Activated CD4-positive, alpha-beta T cell treated with anti-CD3 and anti-CD28 coated beads, Interleukin-2, amount 10 ng/mL, durations not matched to agents 7 days and 5 days (primary cell): ENCODE measurements around the gene PRIMPOL. TPM values are rescaled to one million over a fixed set of nuclear protein-coding genes. Genes with fewer than 3 reads are reported as not detected.
"Not testable (repeated sequence)": the region's sequence is repeated elsewhere in the genome, so short reads cannot be mapped to it uniquely, and the experiment has no call there.

Source experiments
- CTCF ChIA-PET: fragments of 350-600 bp; sonication (Branson Sonifier 250); formaldehyde crosslinking; loops from one replicate; lab custom pipeline; 2021; ENCODE audit warnings: antibody characterized with exemption; lab: Charles Lee
- POLR2A ChIA-PET: fragments of 350-600 bp; sonication (Branson Sonifier 250); formaldehyde crosslinking; loops from one replicate; lab custom pipeline; 2021; ENCODE audit warnings: antibody characterized with exemption; lab: Charles Lee
- DNase-seq: peaks from one replicate; pipeline ENCODE4 v3.0.0-alpha.2; 2020
- H3K27ac Mint-ChIP-seq: one replicate; pipeline ENCODE4 v1.8.0; 2021; ENCODE audit warnings: mild to moderate bottlenecking, moderate library complexity, mixed read lengths
- H3K27me3 Mint-ChIP-seq: one replicate; pipeline ENCODE4 v1.8.0; 2021; ENCODE audit warnings: mixed read lengths
- H3K36me3 Mint-ChIP-seq: one replicate; pipeline ENCODE4 v1.8.0; 2021; ENCODE audit warnings: low read depth, mixed read lengths
- H3K4me1 Mint-ChIP-seq: one replicate; pipeline ENCODE4 v1.8.0; 2021; ENCODE audit warnings: mixed read lengths
- H3K4me3 Mint-ChIP-seq: one replicate; pipeline ENCODE4 v1.8.0; 2021; ENCODE audit warnings: mild to moderate bottlenecking, moderate library complexity, mixed read lengths
- H3K9me3 Mint-ChIP-seq: one replicate; pipeline ENCODE4 v1.8.0; 2021; ENCODE audit warnings: mixed read lengths
- total RNA-seq, 2 experiments: library from RNA; stranded (reverse); gene quantifications; one replicate each; pipeline ENCODE4 v1.2.3, GENCODE V29; 2021

PRIMPOL gene
- total RNA-seq, 2 experiments from 2014 or later, result 20.2 to 21.4 TPM

DNA sequence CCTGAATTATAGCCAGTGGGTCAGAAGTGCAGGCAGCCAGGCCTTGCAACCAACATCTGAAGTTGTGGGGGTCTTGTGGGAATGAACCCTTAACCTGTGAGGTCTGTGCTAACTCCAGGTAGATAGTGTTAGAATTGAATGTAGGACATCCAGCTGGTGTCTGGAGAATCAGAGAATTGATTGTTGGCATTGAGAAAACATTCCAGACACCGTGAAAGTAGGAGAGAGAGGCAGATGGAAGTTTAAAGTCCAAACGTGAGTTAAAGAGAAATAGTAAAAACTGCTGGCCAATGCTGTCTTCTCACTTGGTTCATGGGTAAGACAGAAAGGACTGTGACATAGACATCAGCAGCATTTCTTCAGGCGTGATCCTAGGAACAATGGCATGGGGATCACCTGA is 28.0 kb upstream of the PRIMPOL start:
- H3K36me3 Mint-ChIP-seq, result peaks cover 28% of the 10 kb centered on the region
- H3K27me3 Mint-ChIP-seq, result no peaks in the 10 kb centered on the region
- peak overlapping the region; percentile 20 for H3K27ac Mint-ChIP-seq
- POLR2A ChIA-PET, result no interaction called here
- peaks cover 3% of the 10 kb centered on the region for H3K9me3 Mint-ChIP-seq
- no peak for DNase-seq
- CTCF ChIA-PET, result interaction anchor here (0.5 kb wide), 1 partner anchor 48 kb away, joined by 3 read pairs; no protein-coding TSS in a partner anchor
- H3K4me1 Mint-ChIP-seq, result peaks cover 23% of the 10 kb centered on the region
- no peak overlapping the region for H3K4me3 Mint-ChIP-seq

DNA sequence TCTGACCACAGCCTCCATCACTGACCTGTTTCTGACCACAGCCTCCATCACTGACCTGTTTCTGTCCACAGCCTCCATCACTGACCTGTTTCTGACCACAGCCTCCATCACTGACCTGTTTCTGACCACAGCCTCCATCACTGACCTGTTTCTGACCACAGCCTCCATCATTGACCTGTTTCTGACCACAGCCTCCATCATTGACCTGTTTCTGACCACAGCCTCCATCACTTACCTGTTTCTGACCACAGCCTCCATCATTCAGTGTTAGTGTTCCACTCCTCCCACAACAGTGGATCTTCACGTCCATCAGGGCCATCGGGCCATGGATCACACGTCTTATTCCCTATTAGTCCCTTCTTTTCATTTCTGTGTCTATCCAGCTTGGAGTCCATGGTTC is 25.0 kb upstream of the PRIMPOL start:
- H3K27me3 Mint-ChIP-seq, H3K9me3 Mint-ChIP-seq, DNase-seq, H3K27ac Mint-ChIP-seq, H3K4me3 Mint-ChIP-seq, POLR2A ChIA-PET: not testable (repeated sequence)
- CTCF ChIA-PET, result interaction anchor here (0.9 kb wide), 1 partner anchor 45 kb away, joined by 3 read pairs; no protein-coding TSS in a partner anchor
- peaks cover 53% of the 10 kb centered on the region for H3K36me3 Mint-ChIP-seq
- peaks cover 45% of the 10 kb centered on the region for H3K4me1 Mint-ChIP-seq

GRCh38 chr4:184624972-184625554 is 24.5 kb upstream of the PRIMPOL start:
- no peaks in the 10 kb centered on the region for H3K27me3 Mint-ChIP-seq
- no peak overlapping the region for H3K4me3 Mint-ChIP-seq
- peak overlapping the region; percentile 48 for H3K27ac Mint-ChIP-seq
- peaks cover 58% of the 10 kb centered on the region for H3K36me3 Mint-ChIP-seq
- peaks cover 45% of the 10 kb centered on the region for H3K4me1 Mint-ChIP-seq
- DNase-seq, result no peak
- ChIA-PET POLR2A (no interaction called here), CTCF (interaction anchor here (0.9 to 1.6 kb wide), 3 partner anchors 10 to 361 kb away, joined by 3 to 5 read pairs (median 3); no protein-coding TSS in a partner anchor)
- H3K9me3 Mint-ChIP-seq, result peaks cover 3% of the 10 kb centered on the region

DNA sequence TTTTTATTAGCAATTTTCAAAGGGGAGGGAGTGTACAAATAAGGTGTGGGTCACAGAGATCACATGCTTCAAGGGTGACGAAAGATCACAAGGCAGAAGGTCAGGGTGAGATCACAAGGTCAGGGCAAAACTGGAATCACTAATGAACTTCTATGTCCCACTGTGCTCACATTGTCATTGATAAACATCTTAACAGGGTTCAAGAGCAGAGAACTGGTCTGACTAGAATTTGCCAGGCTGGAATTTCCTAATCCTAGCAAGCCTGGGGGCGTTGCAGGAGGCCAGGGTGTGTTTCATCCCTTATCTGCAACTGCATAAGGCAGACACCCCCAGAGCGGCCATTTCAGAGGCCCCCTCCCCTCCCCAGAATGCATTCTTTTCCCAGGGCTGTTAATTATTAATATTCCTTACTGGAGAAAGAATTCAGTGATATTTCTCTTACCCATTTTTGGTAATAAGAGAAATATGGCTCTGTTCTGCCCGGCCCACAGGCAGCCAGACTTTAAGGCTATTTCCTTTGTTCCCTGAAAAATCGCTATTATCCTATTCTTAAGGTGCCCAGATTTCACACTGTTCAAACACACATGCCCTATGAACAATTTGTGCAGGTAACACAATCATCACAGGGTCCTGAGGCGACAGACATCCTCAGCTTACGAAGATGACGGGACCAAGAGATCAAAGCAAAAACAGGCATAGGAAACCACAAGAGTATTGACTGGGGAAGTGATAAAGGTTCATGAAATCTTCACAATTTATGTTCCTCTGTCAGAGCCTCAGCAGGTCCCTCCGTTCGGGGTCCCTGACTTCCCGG is 23.5 kb upstream of the PRIMPOL start:
- CTCF ChIA-PET, result interaction anchor here (1.1 to 1.6 kb wide), 2 partner anchors 9 to 362 kb away, joined by 3 to 5 read pairs; no protein-coding TSS in a partner anchor
- Mint-ChIP-seq H3K27ac (peak overlapping the region; percentile 26), H3K36me3 (peaks cover 67% of the 10 kb centered on the region), H3K4me1 (peaks cover 45% of the 10 kb centered on the region)
- H3K9me3 Mint-ChIP-seq, H3K4me3 Mint-ChIP-seq, DNase-seq, H3K27me3 Mint-ChIP-seq, POLR2A ChIA-PET: not testable (repeated sequence)

GRCh38 chr4:184628103-184628502 is 21.4 kb upstream of the PRIMPOL start:
- Mint-ChIP-seq H3K4me3 (no peak overlapping the region), H3K4me1 (peaks cover 48% of the 10 kb centered on the region), H3K27me3 (no peaks in the 10 kb centered on the region), H3K9me3 (peaks cover 3% of the 10 kb centered on the region), H3K27ac (no peak overlapping the region), H3K36me3 (peaks cover 81% of the 10 kb centered on the region)
- DNase-seq, result no peak
- ChIA-PET CTCF (no interaction called here), POLR2A (no interaction called here)

DNA sequence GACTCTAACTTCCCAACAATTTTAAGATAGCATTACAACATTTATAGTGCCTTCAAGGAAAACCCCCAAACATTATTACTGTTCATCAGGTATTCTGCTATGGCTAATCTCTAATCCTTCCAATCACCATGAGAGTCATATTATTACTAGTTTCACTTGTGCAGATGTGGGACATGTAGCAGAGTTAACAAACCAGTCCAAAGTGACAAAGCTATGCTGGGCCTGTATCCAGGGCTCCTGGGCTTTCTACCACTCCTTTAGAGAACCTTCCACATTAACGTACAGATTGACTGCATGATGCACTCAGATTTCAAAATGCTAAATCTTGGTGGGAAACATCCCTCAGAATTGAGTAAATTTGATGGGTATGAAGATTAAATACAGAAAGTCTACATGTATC is 16.7 kb upstream of the PRIMPOL start:
- no peaks in the 10 kb centered on the region for H3K9me3 Mint-ChIP-seq
- H3K27me3 Mint-ChIP-seq, result no peaks in the 10 kb centered on the region
- no peak overlapping the region for H3K4me3 Mint-ChIP-seq
- no peak for DNase-seq
- ChIA-PET POLR2A (no interaction called here), CTCF (no interaction called here)
- H3K36me3 Mint-ChIP-seq, result peaks cover 78% of the 10 kb centered on the region
- peaks cover 22% of the 10 kb centered on the region for H3K4me1 Mint-ChIP-seq
- H3K27ac Mint-ChIP-seq, result no peak overlapping the region

DNA sequence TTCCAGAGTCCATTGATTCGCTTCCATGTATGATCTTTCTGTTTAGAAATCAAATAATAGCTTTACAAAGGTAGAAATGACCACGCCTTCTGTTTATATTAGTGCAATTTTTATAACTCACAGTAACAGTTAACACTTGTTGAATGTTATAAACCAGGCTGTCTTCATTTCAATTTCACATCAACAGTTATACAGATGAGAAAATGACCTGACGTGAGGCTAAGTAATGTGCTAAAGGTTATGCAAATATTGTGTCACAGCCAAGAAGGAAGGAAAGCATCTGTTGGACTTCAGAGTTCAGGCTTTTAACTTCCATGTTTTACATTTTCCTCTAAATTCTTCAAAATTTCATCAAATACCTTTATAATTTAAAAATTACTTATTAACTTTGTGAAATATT is 14.2 kb upstream of the PRIMPOL start:
- Mint-ChIP-seq H3K9me3 (no peaks in the 10 kb centered on the region), H3K36me3 (peaks cover 75% of the 10 kb centered on the region), H3K4me1 (peaks cover 32% of the 10 kb centered on the region), H3K4me3 (no peak overlapping the region), H3K27ac (no peak overlapping the region), H3K27me3 (no peaks in the 10 kb centered on the region)
- POLR2A ChIA-PET, result interaction anchor here (0.6 kb wide), 1 partner anchor 139 kb away, joined by 3 read pairs; no protein-coding TSS in a partner anchor
- CTCF ChIA-PET, result interaction anchor here (0.6 to 1.9 kb wide), 5 partner anchors 10 to 33 kb away, joined by 3 to 11 read pairs (median 3); partner anchors contain the start of genes CASP3 and PRIMPOL
- DNase-seq, result no peak

DNA sequence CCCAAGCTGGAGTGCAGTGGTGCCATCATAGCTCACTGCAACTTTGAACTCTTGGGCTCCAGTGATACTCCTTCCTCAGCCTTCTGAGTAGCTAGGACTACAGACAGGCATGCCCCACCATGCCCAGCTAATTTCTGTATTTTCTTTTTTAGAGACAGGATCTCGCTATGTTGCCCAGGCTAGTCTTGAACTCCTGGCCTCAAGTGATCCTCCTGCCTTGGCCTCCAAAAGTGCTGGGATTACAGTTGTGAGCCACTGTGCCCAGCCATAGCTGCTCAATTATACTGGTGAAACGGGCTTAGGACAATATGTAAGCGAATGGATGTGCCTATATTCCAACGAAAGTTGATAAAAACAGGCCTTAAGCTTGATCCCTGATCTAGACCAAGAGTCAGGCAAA is 13.4 kb upstream of the PRIMPOL start:
- H3K36me3 Mint-ChIP-seq, result peaks cover 73% of the 10 kb centered on the region
- ChIA-PET CTCF (interaction anchor here (0.6 to 1.9 kb wide), 5 partner anchors 9 to 18 kb away, joined by 3 to 11 read pairs (median 3); partner anchors contain the start of genes CASP3 and PRIMPOL), POLR2A (no interaction called here)
- no peak overlapping the region for H3K27ac Mint-ChIP-seq
- no peak for DNase-seq
- H3K27me3 Mint-ChIP-seq, result no peaks in the 10 kb centered on the region
- peaks cover 37% of the 10 kb centered on the region for H3K4me1 Mint-ChIP-seq
- H3K9me3 Mint-ChIP-seq, result no peaks in the 10 kb centered on the region
- no peak overlapping the region for H3K4me3 Mint-ChIP-seq

- H3K27ac Mint-ChIP-seq, result no peak overlapping the region
- no peaks in the 10 kb centered on the region for H3K27me3 Mint-ChIP-seq
- H3K4me1 Mint-ChIP-seq, result peaks cover 44% of the 10 kb centered on the region
- ChIA-PET CTCF (interaction anchor here (0.8 to 1.9 kb wide), 4 partner anchors 9 to 356 kb away, joined by 4 to 11 read pairs (median 4); no protein-coding TSS in a partner anchor), POLR2A (no interaction called here)
- H3K36me3 Mint-ChIP-seq, result peaks cover 73% of the 10 kb centered on the region
- no peak for DNase-seq
- H3K4me3 Mint-ChIP-seq, result no peak overlapping the region
- no peaks in the 10 kb centered on the region for H3K9me3 Mint-ChIP-seq
Observed at GRCh38 chr4:184636897-184637296, 12.6 kb upstream of the PRIMPOL start.

DNA sequence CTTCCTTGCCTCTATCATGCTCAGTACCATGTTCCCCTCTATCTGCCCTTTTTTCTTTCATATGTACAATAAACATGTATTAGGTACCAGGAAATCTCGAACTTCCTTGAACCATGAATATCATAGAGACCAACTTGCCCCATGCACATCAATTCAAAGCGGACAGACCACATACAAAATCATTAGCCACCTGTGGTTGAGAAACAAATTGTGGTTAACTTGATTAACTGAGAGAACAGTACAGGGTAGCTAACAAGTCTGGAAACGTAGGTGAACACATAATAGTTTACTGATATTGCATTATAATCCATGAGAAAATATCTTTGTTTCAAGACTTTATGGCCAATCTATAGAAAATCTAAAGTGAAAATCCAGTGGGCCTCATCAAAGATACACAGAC is 8.5 kb upstream of the PRIMPOL start:
- ChIA-PET CTCF (no interaction called here), POLR2A (no interaction called here)
- Mint-ChIP-seq H3K4me3 (no peak overlapping the region), H3K4me1 (peaks cover 66% of the 10 kb centered on the region), H3K9me3 (no peaks in the 10 kb centered on the region), H3K27ac (no peak overlapping the region), H3K36me3 (peaks cover 68% of the 10 kb centered on the region), H3K27me3 (no peaks in the 10 kb centered on the region)
- DNase-seq, result no peak

DNA sequence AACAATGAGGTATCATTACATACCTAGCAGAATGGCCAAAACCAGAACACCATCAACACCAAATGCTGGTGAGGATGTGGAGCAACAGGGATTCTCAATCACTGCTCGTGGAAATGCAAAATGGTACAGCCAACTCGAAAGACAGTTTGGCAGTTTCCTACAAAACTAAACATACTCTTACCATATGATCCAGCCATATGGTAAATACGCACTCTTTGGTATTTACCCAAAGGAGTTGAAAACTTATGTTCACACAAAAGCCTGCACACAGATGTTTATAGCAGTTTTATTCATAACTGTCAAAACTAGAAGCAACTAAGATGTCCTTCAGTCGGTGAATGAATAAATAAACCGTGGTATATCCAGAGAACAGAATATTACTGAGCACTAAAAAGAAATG is 8.1 kb upstream of the PRIMPOL start:
- CTCF ChIA-PET, result no interaction called here
- H3K9me3 Mint-ChIP-seq, result no peaks in the 10 kb centered on the region
- no peak for DNase-seq
- peaks cover 68% of the 10 kb centered on the region for H3K36me3 Mint-ChIP-seq
- no peaks in the 10 kb centered on the region for H3K27me3 Mint-ChIP-seq
- POLR2A ChIA-PET, result no interaction called here
- H3K27ac Mint-ChIP-seq, result no peak overlapping the region
- no peak overlapping the region for H3K4me3 Mint-ChIP-seq
- H3K4me1 Mint-ChIP-seq, result peaks cover 68% of the 10 kb centered on the region

DNA sequence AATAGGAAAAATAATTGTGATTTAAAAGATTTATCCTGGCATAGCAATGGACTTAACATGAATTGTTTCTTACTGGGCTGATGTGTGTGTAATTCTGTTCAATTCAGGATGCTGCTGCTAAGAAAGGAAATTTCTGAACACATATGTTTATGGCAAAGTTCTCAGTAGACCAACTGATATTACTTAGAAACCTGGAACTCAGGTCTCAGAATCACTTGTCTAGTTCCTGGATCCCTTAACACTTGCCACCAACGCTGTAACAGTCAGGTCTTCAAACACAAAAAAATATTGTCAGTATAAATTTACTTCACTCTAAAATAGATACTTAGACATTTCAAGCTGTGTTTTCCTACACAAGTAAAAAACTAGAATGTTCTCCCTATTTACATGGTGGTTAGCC is 5.8 kb upstream of the PRIMPOL start:
- Mint-ChIP-seq H3K36me3 (peaks cover 67% of the 10 kb centered on the region), H3K9me3 (no peaks in the 10 kb centered on the region), H3K4me1 (peaks cover 78% of the 10 kb centered on the region), H3K27ac (peak overlapping the region; percentile 15), H3K27me3 (no peaks in the 10 kb centered on the region), H3K4me3 (peak overlapping the region; percentile 33)
- CTCF ChIA-PET, result interaction anchor here (1.2 kb wide), 1 partner anchor 380 kb away, joined by 3 read pairs; no protein-coding TSS in a partner anchor
- DNase-seq, result no peak
- POLR2A ChIA-PET, result no interaction called here
